Measurements from ENCODE around the gene ARIH2.
A peak's percentile ranks its signal among the peaks of the same experiment; 100 is the strongest.

Gene ARIH2

DNA sequence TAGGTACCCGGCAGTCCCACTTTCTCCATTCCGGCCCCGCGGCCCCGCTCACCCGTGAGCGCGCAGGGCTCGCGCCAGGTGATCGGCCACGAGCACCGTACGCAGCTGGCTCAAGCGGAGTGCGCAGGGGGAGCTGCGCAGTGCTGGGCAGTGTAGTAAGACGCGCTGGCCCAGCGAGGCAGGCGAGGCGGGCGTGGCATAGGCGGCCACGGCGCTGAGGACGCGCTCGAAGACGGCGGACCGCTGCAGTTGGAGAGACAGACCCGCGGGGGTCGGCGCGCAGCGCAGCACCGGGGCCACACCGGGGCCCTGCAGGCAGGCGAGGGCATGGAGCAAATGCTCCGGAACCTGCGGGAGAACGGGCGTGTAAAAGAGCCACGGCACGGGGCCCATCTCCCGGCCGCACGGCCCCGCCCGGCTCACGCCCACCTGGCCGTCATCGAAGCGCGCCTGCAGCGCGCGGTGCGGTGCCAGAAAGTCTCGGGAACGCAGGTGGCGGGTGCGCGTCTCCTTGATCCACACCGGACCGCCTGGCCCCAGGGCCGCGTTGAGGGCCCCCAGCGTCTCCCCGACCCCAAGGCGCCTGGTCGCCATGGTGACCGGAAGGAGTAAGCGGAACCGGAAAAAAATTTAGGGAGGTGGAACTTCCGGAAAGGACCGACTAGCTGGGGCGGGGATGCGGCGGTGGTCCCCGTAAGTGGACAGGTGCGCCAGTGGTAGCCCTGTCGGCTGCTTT is 99.5 kb downstream of the ARIH2 start, which contains the start of gene DALRD3:
Gene DALRD3, minus strand, starts transcription at position 610 of the 736 bp plus-strand sequence. Its CDS starts 16 bp downstream, at position 594.
- H3K9ac ChIP-seq (ENCODE audit: low read depth, low read length): peak within 1 kb of the TSS; percentile 79
- H3K4me1 ChIP-seq (ENCODE audit: control insufficient read depth, insufficient read depth, low read length): peaks cover 40% of the 10 kb centered on the region
- H3K4me2 ChIP-seq (ENCODE audit: low read length): peak within 1 kb of the TSS; percentile 99
- H3K36me3 ChIP-seq (ENCODE audit: insufficient read depth, low read length): peaks cover 40% of the 10 kb centered on the region
- H3K9me3 ChIP-seq (replicated peaks; ENCODE audit: low read length): no peaks in the 10 kb centered on the region
- no peaks in the 10 kb centered on the region for H3K27me3 ChIP-seq (ENCODE audit: control insufficient read depth, insufficient read depth, low read length)
- H3K4me3 ChIP-seq (ENCODE audit: low read length): peak within 1 kb of the TSS; percentile 95

DNA sequence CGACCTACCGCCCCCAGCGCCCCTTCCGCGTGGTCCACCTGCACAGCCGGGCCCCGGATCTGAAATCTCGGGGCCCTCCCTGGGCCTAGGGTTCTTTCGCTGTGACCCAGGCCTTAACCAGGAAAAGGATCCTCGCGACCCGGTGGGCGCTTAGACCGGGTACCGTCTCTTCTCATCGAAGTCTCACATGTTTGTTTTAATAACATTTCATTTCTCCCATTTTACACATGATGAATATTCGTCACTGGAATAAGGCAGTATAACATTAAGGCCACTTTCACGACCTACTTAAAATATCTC is 100.0 kb downstream of the ARIH2 start:
- Histone ChIP-seq H3K27me3 (ENCODE audit: control insufficient read depth, insufficient read depth, low read length) (no peaks in the 10 kb centered on the region), H3K4me3 (ENCODE audit: low read length) (peak overlapping the region; percentile 95), H3K9me3 (replicated peaks; ENCODE audit: low read length) (no peaks in the 10 kb centered on the region), H3K4me1 (ENCODE audit: control insufficient read depth, insufficient read depth, low read length) (peaks cover 38% of the 10 kb centered on the region), H3K9ac (ENCODE audit: low read depth, low read length) (peak overlapping the region; percentile 79), H3K4me2 (ENCODE audit: low read length) (peak overlapping the region; percentile 99), H3K36me3 (ENCODE audit: insufficient read depth, low read length) (peaks cover 40% of the 10 kb centered on the region)

DNA sequence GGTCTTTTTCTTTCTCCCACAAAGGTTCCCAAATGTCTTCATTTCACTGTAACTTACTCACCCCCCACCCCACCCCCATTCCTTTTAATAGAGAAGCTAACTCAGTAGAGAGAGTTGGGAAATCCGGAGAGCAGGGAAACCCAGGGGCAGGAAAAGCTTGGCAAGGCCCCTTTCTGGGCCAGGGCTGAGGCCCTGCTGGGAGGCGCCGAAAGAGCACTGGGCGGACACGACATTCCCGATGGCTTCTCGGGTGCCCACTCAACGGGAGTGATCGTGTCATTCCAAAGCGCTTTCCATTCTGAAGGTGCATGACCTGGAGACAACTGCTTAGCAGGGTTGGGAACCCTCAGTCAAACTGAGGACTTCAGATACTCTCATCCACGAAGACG is 101.3 kb downstream of the ARIH2 start:
- Histone ChIP-seq H3K4me1 (ENCODE audit: control insufficient read depth, insufficient read depth, low read length) (peaks cover 35% of the 10 kb centered on the region), H3K9ac (ENCODE audit: low read depth, low read length) (peak overlapping the region; percentile 97), H3K9me3 (replicated peaks; ENCODE audit: low read length) (no peaks in the 10 kb centered on the region), H3K4me2 (ENCODE audit: low read length) (peak overlapping the region; percentile 97), H3K4me3 (ENCODE audit: low read length) (peak overlapping the region; percentile 95), H3K27me3 (ENCODE audit: control insufficient read depth, insufficient read depth, low read length) (no peaks in the 10 kb centered on the region), H3K36me3 (ENCODE audit: insufficient read depth, low read length) (peaks cover 40% of the 10 kb centered on the region)

DNA sequence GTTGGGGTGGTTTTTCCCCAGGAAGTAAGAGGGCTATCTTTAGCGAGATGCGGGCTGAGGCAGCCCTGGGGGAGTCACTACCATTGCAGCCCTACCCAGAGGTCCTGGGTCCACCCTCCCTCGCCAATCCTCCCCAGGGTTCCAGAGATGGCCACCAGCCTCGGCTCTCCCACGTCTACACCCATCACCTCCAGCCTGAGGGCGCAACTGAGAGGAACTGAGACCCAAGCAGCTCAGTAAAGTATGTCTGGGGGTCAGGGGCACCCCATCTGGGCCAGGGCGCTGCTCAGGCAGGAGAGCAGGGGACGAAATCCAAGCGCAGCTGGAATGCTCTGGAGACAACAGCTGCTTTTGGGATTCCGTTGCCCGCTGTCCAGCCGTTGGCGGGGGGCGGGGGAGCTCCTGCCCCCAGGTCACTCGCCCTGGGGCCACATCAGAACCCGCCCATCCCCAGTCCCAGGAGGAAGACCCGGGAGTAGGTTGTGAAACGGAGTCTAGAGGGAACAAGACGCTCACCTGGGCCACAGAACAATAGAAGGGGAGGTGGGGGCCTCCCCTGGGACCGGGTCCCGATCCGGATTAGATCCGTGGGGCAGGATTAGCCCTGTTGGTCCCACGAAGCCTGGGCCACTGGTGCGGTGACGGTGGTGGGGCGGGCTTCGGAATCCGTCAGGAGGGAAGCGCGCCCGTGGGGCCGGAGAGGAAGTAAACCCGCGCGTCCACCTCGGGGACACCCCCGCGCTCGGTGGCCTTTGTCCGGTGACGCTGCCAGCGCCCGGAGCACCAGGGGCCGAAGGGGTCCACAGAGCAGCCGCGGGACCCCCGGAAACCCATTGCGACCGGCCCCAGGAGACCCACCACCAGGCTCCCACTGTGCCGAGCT is 101.9 kb downstream of the ARIH2 start:
- H3K4me1 ChIP-seq (ENCODE audit: control insufficient read depth, insufficient read depth, low read length): peaks cover 41% of the 10 kb centered on the region
- peak overlapping the region; percentile 97 for H3K9ac ChIP-seq (ENCODE audit: low read depth, low read length)
- no peaks in the 10 kb centered on the region for H3K27me3 ChIP-seq (ENCODE audit: control insufficient read depth, insufficient read depth, low read length)
- H3K36me3 ChIP-seq (ENCODE audit: insufficient read depth, low read length): peaks cover 40% of the 10 kb centered on the region
- peak overlapping the region; percentile 97 for H3K4me2 ChIP-seq (ENCODE audit: low read length)
- peak overlapping the region; percentile 95 for H3K4me3 ChIP-seq (ENCODE audit: low read length)
- H3K9me3 ChIP-seq (replicated peaks; ENCODE audit: low read length): no peaks in the 10 kb centered on the region

DNA sequence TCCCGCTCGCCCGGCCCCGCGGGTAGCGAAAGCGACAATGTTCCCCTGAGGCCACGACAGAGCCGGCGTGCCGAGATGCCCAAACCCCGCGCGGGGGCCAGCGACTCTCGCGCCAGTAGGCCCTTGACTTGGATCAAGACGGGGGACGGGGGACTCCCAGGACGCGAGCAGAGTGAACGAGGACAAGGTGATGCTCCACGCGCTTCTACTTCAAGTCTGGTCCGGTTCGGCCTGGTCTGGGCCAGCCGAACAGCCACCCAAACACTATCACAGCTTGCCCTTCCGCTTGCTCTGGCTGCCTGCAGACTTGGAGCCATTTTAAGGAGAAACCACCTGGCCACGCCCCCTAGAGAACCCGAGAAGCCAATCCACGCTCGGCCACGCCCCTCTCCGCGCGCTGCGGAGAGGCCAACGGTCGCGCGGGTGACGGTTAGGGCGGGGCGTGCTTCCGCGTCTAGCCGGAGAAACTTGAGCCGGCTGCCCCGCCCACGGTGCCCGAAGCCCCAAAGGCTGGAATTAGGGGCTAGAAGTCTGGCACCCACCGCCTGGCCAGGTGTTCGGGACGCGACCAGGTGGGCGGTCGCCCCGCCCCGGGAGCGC is 102.7 kb downstream of the ARIH2 start:
- H3K4me2 ChIP-seq (ENCODE audit: low read length): peak overlapping the region; percentile 97
- H3K9ac ChIP-seq (ENCODE audit: low read depth, low read length): peak overlapping the region; percentile 97
- peaks cover 41% of the 10 kb centered on the region for H3K4me1 ChIP-seq (ENCODE audit: control insufficient read depth, insufficient read depth, low read length)
- H3K27me3 ChIP-seq (ENCODE audit: control insufficient read depth, insufficient read depth, low read length): no peaks in the 10 kb centered on the region
- no peaks in the 10 kb centered on the region for H3K9me3 ChIP-seq (replicated peaks; ENCODE audit: low read length)
- peak overlapping the region; percentile 95 for H3K4me3 ChIP-seq (ENCODE audit: low read length)
- H3K36me3 ChIP-seq (ENCODE audit: insufficient read depth, low read length): peaks cover 40% of the 10 kb centered on the region

DNA sequence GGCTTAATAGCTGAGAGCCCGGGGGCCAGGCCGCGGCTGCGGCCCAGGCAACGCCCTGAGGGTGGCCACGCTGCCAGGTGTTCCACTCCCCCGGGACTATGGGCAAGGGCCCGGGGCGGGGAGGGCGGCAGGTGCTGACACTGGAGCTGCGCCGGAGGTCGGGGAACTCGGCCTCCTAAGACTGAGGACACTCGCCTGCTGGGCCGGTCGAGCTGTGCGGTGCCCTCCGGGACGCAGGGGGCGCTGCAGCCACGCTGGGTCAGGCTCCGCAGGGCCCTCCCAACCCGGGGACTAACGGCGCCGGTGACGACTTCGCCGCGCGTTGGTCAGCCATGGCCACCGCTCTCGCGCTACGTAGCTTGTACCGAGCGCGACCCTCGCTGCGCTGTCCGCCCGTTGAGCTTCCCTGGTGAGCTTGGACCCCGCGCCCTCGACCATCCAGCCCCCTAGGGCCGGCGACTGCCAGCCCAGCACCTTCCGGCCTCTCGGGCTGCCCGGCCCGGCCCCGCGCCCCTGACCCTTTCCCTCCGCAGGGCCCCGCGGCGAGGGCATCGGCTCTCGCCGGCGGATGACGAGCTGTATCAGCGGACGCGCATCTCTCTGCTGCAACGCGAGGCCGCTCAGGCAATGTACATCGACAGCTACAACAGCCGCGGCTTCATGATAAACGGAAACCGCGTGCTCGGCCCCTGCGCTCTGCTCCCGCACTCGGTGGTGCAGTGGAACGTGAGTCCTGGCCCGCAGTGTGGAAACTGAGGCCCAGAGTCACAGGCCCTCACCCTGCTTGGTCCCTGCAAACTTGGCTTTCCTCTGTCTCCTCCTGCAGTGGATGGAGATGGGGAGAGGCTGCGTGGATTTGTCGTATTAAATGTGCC is 103.4 kb downstream of the ARIH2 start, which contains the start of gene NDUFAF3:
Gene NDUFAF3, plus strand, starts transcription at position 309 of the 875 bp plus-strand sequence. Its CDS starts 24 bp downstream, at position 333.
- H3K4me1 ChIP-seq (ENCODE audit: control insufficient read depth, insufficient read depth, low read length): peaks cover 41% of the 10 kb centered on the region
- H3K4me2 ChIP-seq (ENCODE audit: low read length): peak within 1 kb of the TSS; percentile 97
- H3K27me3 ChIP-seq (ENCODE audit: control insufficient read depth, insufficient read depth, low read length): no peaks in the 10 kb centered on the region
- peaks cover 44% of the 10 kb centered on the region for H3K36me3 ChIP-seq (ENCODE audit: insufficient read depth, low read length)
- H3K9me3 ChIP-seq (replicated peaks; ENCODE audit: low read length): no peaks in the 10 kb centered on the region
- peak within 1 kb of the TSS; percentile 97 for H3K9ac ChIP-seq (ENCODE audit: low read depth, low read length)
- peak within 1 kb of the TSS; percentile 95 for H3K4me3 ChIP-seq (ENCODE audit: low read length)

DNA sequence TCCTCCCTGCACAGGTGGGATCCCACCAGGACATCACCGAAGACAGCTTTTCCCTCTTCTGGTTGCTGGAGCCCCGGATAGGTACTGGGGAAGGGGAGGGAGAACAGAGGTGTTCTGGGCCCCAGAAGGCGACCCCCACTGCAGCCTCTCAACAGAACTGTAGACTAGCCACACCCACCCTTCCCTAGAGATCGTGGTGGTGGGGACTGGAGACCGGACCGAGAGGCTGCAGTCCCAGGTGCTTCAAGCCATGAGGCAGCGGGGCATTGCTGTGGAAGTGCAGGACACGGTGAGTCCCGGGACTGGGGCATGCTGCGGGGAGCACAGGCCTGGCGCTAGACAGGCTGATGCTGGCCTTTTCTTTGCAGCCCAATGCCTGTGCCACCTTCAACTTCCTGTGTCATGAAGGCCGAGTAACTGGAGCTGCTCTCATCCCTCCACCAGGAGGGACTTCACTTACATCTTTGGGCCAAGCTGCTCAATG is 104.1 kb downstream of the ARIH2 start:
- H3K9ac ChIP-seq (ENCODE audit: low read depth, low read length): peak overlapping the region; percentile 97
- no peaks in the 10 kb centered on the region for H3K9me3 ChIP-seq (replicated peaks; ENCODE audit: low read length)
- H3K4me3 ChIP-seq (ENCODE audit: low read length): peak overlapping the region; percentile 95
- H3K4me1 ChIP-seq (ENCODE audit: control insufficient read depth, insufficient read depth, low read length): peaks cover 40% of the 10 kb centered on the region
- H3K36me3 ChIP-seq (ENCODE audit: insufficient read depth, low read length): peaks cover 51% of the 10 kb centered on the region
- no peaks in the 10 kb centered on the region for H3K27me3 ChIP-seq (ENCODE audit: control insufficient read depth, insufficient read depth, low read length)
- H3K4me2 ChIP-seq (ENCODE audit: low read length): peak overlapping the region; percentile 97

DNA sequence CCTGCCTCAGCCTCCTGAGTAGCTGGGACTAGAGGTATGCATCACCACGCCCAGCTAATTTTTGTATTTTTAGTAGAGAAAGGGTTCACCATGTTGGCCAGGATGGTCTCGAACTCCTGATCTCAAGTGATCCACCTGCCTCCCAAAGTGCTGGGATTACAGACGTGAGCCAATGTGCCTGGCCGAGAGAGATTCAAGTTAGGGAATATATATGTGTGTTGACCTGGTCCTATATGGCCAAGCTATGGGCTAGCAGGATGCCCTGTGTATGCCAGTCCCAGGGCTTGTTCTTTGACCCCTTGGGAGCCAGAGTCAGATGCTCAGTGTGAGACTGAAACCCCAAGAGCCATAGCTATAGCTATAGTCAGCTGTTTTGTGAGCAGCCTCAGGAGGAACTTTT is 105.1 kb downstream of the ARIH2 start:
- H3K9me3 ChIP-seq (replicated peaks; ENCODE audit: low read length): no peaks in the 10 kb centered on the region
- no peak overlapping the region for H3K9ac ChIP-seq (ENCODE audit: low read depth, low read length)
- H3K36me3 ChIP-seq (ENCODE audit: insufficient read depth, low read length): peaks cover 53% of the 10 kb centered on the region
- H3K4me3 ChIP-seq (ENCODE audit: low read length): no peak overlapping the region
- H3K4me1 ChIP-seq (ENCODE audit: control insufficient read depth, insufficient read depth, low read length): peaks cover 46% of the 10 kb centered on the region
- H3K4me2 ChIP-seq (ENCODE audit: low read length): no peak overlapping the region
- H3K27me3 ChIP-seq (ENCODE audit: control insufficient read depth, insufficient read depth, low read length): no peaks in the 10 kb centered on the region

DNA sequence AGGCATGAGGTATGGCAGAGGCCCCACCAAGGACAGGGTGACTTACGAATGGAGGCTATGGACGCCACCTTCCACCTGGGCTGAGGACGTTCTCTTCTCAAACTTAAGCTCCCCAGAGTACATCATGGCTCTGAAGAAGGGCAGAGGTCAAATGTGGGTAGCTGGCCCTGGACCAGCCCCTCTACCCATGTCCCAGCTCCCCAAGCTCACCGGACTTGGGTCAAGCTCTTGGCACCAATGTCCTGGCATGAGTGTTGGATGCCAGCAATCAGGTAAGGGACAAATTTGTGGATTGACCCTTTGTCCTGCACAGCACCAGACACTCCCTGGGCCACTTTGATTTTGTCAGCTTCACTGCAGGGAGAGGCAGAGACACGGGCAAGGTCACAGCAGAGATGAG is 105.8 kb downstream of the ARIH2 start:
- Histone ChIP-seq H3K4me1 (ENCODE audit: control insufficient read depth, insufficient read depth, low read length) (peaks cover 48% of the 10 kb centered on the region), H3K4me3 (ENCODE audit: low read length) (no peak overlapping the region), H3K9me3 (replicated peaks; ENCODE audit: low read length) (no peaks in the 10 kb centered on the region), H3K4me2 (ENCODE audit: low read length) (no peak overlapping the region), H3K9ac (ENCODE audit: low read depth, low read length) (no peak overlapping the region), H3K27me3 (ENCODE audit: control insufficient read depth, insufficient read depth, low read length) (no peaks in the 10 kb centered on the region), H3K36me3 (ENCODE audit: insufficient read depth, low read length) (peaks cover 53% of the 10 kb centered on the region)

DNA sequence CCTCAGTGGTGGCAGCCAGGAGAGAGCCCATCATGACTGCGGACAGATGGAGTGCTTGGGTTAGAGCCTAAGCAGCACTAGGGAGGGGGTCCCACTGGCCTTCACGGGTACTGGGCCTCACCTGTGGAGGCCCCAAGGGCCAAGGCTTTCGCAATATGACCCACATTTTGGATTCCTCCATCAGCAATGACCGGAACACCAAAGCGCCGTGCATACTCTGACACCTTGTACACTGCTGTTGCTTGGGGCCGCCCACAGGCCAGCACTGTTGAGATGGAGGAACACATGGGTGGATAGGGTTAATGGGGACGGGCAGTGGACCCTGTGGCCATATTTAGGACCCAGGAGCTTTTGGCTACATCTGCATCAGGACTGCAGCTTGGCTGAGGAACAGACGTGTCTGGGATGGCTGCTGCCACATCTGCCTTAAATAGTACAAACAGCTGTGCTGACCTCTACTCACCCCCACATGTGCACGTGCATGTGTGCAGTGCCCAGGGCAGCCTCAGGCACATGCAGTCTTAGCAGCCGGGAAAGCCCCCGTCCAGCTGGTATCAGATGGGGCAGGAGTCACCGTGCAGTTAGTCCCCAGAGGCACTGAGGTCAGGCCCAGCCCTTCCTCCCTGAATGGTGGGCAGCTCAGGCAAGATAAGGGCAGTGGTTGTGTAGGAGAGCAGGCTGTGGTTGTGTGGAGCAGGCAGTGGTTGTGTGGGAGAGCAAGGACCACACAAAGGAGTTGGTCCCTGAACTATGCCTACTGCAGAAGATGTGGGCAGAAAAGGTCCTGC is 106.6 kb downstream of the ARIH2 start:
- H3K4me2 ChIP-seq (ENCODE audit: low read length): no peak overlapping the region
- H3K27me3 ChIP-seq (ENCODE audit: control insufficient read depth, insufficient read depth, low read length): no peaks in the 10 kb centered on the region
- H3K9me3 ChIP-seq (replicated peaks; ENCODE audit: low read length): no peaks in the 10 kb centered on the region
- peaks cover 58% of the 10 kb centered on the region for H3K36me3 ChIP-seq (ENCODE audit: insufficient read depth, low read length)
- no peak overlapping the region for H3K4me3 ChIP-seq (ENCODE audit: low read length)
- H3K4me1 ChIP-seq (ENCODE audit: control insufficient read depth, insufficient read depth, low read length): peaks cover 43% of the 10 kb centered on the region
- no peak overlapping the region for H3K9ac ChIP-seq (ENCODE audit: low read depth, low read length)

All from skeletal muscle satellite cell (primary cell).